HG03378 (cell line): Measurements from ENCODE around the gene TIAM2.

ENCODE experiments used
- ATAC-seq: cut with Tn5 transposase; IDR thresholded peaks from one replicate; pipeline ENCODE4 v1.9.1; 2021; ENCODE audit warnings: mild to moderate bottlenecking, moderate library complexity; ENCODE audit not compliant: unreplicated experiment

TIAM2 gene

GRCh38 chr6:155122199-155122950 lies 127.3 kb downstream of the TIAM2 start:
- ATAC-seq = no peak

- ATAC-seq = no peak
Measured at GRCh38 chr6:155123520-155123919, 128.4 kb downstream of the TIAM2 start.

GRCh38 chr6:155125906-155126305 lies 130.8 kb downstream of the TIAM2 start:
- no peak for ATAC-seq

- ATAC-seq = peak; percentile 78
Measured at GRCh38 chr6:155126727-155127439, 131.8 kb downstream of the TIAM2 start.

- no peak for ATAC-seq
Measured at GRCh38 chr6:155128977-155129376, 133.9 kb downstream of the TIAM2 start.

GRCh38 chr6:155129744-155130143 lies 134.6 kb downstream of the TIAM2 start:
- no peak for ATAC-seq

GRCh38 chr6:155130161-155130853 lies 135.2 kb downstream of the TIAM2 start:
- no peak for ATAC-seq

GRCh38 chr6:155132617-155133016 lies 137.5 kb downstream of the TIAM2 start:
- no peak for ATAC-seq

GRCh38 chr6:155141002-155141401 lies 145.9 kb downstream of the TIAM2 start:
- ATAC-seq = no peak

GRCh38 chr6:155141512-155141911 lies 146.4 kb downstream of the TIAM2 start:
- ATAC-seq = no peak

- no peak for ATAC-seq
Measured at GRCh38 chr6:155142168-155143028, 147.3 kb downstream of the TIAM2 start.

GRCh38 chr6:155143029-155143577 lies 148.0 kb downstream of the TIAM2 start:
- peak; percentile 69 for ATAC-seq

- peak; percentile 32 for ATAC-seq
Measured at GRCh38 chr6:155143578-155144106, 148.5 kb downstream of the TIAM2 start.

GRCh38 chr6:155146205-155146604 lies 151.1 kb downstream of the TIAM2 start:
- ATAC-seq = no peak

GRCh38 chr6:155147958-155148663 lies 153.0 kb downstream of the TIAM2 start:
- ATAC-seq = no peak

GRCh38 chr6:155150967-155151671 lies 156.0 kb downstream of the TIAM2 start:
- ATAC-seq = no peak

- no peak for ATAC-seq
Measured at GRCh38 chr6:155152211-155153076, 157.3 kb downstream of the TIAM2 start.
